ENCODE data around the gene UBR7.
"Not testable (repeated sequence)": the region's sequence is repeated elsewhere in the genome, so short reads cannot be mapped to it uniquely, and the experiment has no call there.

The UBR7 gene

GRCh38 chr14:93206793-93207467 lies at the start of gene UBR7, which contains the start of gene GON7:
Gene UBR7, plus strand, starts transcription at chr14:93207256. Its CDS starts 36 bp downstream, at chr14:93207292.
Gene GON7, minus strand, starts transcription at chr14:93207065. Its CDS starts 28 bp downstream, at chr14:93207037.
- DNase-seq, result peak; percentile 94 to 98

- DNase-seq, result not testable (repeated sequence)
These were observed 48.7 kb upstream of the UBR7 start for GRCh38 chr14:93158349-93158748.

GRCh38 chr14:93159625-93160352 lies 47.3 kb upstream of the UBR7 start:
- DNase-seq, result not testable (repeated sequence)

DNA sequence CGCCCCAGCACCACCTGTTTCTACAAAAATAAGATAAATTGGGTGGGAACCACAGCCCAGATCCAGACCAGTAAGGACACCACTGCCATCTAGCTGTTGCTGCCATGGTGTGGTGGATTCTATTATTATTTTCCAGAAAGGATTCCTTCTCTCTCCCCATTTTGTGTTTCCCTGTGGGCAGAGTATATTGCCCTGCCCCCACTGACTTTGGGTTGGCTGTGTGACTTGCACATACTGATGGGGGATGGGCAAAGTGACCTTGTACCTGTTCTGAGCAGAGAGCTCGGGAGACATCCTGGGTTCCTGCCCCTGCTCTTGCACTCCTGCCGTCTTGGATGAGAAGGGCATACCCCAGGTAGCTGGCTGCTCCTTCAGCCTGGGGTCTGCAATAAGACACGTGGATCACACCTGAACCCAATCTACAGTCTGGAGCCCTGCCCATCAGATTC lies 46.7 kb upstream of the UBR7 start:
- peak; percentile 24 to 54 for DNase-seq

DNA sequence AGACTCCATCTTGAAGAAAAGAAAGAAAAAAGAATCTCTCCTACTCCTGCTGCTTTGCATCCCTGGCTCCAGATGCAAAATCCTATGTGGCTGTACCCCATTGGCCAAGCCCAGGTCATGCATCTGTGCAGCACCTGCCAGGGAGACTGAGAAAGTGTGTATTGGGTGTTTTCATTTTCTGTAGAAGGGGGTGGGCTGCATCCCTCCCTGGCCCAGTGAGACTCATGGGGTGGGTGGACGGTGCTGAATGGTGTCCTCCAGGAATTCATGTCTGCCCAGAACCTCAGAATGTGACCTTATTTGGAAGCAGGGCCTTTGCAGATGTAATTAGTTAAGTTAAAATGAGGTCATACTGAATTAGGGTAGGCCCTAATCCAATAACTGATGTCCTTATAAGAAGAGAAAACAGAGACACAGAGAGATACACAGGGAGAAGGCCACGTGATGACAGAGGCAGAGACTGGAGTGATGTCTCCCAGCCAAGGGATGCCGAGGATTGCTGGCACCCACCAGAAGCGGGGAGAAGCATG lies 45.6 kb upstream of the UBR7 start:
- DNase-seq, result no peak

- no peak for DNase-seq
These were observed 43.5 kb upstream of the UBR7 start for GRCh38 chr14:93163564-93163963.

DNA sequence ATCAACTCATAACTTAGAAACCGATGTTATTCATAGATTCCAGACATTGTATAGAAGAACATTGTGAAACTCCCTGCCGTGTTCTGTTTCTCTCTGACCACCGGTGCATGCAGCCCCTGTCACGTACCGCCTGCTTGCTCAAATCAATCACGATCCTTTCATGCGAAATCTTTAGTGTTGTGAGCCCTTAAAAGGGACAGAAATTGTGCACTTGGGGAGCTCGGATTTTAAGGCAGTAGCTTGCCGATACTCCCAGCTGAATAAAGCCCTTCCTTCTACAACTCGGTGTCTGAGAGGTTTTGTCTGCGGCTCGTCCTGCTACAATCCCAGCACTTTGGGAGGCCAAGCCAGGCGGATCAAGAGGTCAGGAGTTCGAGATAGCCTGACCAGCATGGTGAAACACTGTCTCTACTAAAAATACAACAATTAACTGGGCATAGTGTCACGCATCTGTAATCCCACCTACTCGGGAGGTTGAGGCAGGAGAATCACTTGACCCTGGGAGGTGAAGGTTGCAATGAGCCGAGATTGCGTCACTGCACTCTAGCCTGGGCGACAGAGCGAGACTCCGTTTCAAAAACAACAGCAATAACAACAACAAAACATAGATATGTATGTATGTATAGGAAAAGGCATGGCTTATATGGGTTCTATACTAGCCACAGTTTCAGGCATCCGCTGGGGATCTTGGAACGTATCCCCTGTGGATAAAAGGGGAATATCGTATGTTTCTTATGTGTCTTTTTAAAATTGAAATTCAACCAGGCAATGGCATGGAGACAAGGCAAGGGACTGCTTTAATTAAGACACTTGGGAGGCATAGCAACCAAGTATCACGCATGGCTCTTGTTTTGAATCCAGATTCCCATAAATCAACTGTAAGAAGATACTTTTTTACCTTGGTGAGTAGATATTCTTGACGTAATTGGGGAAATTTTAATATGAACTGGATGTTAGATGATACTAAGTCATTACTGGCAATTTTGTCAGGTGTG lies 41.5 kb upstream of the UBR7 start:
- not testable (repeated sequence) for DNase-seq

- not testable (repeated sequence) for DNase-seq
These were observed 38.4 kb upstream of the UBR7 start for GRCh38 chr14:93168610-93169009.

- DNase-seq, result not testable (repeated sequence)
These were observed 37.4 kb upstream of the UBR7 start for GRCh38 chr14:93169619-93170018.

- DNase-seq, result not testable (repeated sequence)
These were observed 36.9 kb upstream of the UBR7 start for GRCh38 chr14:93170141-93170540.

DNA sequence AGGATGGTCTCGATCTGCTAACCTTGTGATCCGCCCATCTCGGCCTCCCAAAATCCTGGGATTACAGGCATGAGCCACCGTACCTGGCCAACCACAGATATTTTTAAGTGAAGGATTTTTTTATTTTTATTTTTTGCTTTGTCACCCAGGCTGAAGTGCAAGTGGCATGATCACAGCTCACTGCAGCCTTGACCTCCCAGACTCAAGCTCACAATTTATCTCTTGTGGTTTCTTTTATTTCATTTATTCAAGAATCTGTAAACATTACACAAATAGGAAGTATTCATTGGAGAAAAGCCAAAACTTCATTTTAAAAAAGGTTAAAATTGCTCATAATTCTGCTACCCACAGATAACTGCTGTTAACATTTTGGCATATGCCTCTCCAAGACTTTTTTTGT lies 35.7 kb upstream of the UBR7 start:
- no peak for DNase-seq

GRCh38 chr14:93173943-93174395 lies 33.1 kb upstream of the UBR7 start:
- no peak for DNase-seq

GRCh38 chr14:93174731-93175130 lies 32.3 kb upstream of the UBR7 start:
- DNase-seq, result not testable (repeated sequence)

DNA sequence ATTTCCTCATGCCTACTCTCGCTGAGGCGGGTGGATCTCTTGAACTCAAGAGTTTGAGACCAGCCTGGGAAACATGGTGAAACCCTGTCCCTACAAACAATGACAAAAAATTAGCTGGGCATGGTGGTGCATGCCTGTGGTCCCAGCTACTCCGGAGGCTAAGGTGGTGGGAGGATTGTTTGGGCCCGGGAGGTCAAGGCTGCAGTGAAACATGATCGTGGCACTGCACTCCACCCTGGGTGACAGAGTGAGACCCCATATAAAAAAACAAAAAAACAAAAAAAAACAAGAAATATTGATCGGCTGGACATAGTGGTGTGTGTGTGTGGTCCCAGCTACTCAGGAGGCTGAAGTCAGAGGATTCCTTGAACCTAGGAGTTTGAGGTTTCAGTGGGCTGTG lies 31.6 kb upstream of the UBR7 start:
- DNase-seq, result no peak

GRCh38 chr14:93183596-93184317 lies 23.3 kb upstream of the UBR7 start:
- no peak for DNase-seq

DNA sequence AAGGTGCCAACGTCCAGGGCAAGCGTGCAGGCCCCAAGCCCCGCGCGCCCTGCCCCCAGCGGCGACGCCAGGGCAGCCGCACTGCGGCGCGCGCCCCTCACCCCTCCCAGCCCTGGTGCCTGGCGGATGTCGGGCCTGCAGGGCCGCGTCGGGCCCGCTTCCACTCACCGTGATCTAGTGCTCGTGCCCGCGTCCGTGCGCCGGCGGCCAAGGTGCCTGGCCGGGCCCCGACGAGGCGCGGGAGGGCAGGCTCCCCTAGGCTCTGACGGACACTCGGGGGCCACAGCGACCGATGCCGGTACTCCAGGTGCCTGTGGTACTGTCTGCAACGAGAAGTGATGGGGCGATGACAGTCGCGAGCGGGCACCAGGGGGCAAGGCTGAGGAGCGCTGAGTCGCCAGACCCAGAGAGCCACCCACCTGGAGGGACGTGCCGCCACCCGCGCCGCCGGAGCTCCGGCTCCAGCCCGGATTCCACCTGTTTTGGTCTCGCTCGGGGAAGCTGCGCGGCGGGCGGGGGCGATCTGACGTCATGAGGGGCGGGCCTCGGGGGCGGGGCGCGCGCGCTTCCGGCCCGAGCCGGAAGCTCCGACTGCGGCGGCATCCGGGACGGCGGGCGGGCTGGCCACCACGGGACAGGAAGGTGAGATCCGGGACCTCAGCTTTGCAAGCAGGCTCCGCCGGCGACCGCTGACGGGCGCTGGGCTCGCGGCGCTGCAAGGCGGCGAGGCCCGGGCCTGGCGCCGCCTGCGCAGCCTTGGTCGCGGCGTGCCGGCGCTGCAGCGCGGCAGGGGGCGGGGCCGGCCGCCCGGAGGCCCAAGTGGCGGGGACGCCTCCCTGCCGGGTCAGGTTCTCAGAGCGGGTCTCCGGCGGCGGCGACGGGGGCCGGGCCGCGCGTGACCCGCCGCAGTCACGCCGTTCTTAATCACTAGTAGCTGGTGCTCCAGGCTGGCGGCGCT lies 22.4 kb upstream of the UBR7 start, which contains the start of the genes LYSET and MOAP1:
Gene LYSET, plus strand, starts transcription at position 927 of the 958 bp plus-strand sequence. CDS start 89 bp downstream, outside the sequence.
Gene MOAP1, minus strand, starts transcription at position 507 of the 958 bp plus-strand sequence. CDS start 655 bp downstream, outside the sequence.
- DNase-seq, result peak; percentile 53 to 87

DNA sequence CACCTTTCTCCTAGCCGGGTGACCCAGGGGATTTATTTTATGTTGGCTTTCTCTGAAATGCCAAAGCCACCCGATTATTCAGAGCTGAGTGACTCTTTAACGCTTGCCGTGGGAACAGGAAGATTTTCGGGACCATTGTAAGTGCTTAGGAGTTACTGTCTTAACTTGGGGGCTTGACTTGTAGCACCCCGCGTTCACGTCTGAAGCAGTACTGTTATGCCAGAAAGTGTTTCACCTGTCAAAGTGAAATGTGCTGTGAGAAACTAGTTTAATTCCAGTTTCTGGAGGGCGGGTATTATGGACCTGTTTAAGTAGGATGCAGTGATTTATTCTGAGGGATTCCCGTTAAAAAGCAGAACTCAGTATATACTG lies 21.7 kb upstream of the UBR7 start:
- no peak for DNase-seq

- DNase-seq, result no peak
These were observed 20.6 kb upstream of the UBR7 start for GRCh38 chr14:93186466-93186865.

DNA sequence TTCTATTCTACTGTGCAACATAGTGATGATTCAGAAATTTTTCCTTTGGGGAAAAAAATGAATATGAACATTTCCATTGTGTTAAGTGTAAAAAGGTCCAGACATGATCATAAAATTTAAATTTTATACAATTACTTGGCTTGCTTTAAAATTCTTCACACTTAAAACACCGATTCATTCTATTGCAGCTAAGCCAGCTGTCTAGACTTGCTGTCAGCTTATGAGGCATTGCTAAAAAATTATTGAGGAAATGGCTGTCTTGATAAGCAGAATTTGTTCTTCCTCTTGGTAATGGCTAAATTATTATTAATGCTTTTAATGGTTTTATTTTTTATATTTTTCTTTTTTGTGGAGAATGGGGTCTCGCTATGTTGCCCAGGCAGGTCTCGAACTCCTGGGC lies 20.1 kb upstream of the UBR7 start:
- DNase-seq, result no peak

DNA sequence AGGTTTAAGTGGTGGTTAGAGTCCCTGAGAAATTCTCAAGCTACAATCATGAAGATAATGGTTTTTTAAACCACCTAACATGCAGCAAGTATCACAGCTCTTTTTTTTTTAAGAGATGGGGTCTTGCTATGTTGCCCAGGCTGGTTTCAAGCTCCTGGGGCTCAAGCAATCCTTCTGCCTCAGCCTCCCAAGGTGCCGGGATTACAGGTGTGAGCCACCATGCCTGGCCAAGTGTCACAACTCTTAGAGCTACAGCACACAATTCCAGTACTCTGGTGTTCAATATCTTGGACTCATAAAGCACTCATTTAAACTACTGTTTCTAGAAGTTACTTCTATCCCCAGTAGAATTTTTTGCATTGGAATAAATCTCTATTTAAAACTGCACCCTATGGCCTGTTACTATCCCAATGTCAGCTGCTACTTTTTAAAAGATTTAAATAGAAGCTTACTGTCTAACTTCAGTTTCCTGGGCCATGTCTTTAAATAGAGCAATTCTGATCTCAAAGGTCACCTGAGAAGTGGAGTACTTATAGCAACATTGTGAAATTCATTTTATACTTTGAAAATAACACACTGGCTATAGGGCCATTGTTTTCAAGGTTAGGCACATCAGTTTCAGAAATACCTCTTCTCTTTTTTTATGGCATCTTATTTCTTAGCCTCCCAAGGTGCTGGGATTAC lies 11.6 kb upstream of the UBR7 start:
- DNase-seq, result no peak

All from NCI-H446 (cell line).